ENCODE measurements around the gene WDR18.
A peak's percentile ranks its signal among the peaks of the same experiment; 100 is the strongest.

Gene WDR18

DNA sequence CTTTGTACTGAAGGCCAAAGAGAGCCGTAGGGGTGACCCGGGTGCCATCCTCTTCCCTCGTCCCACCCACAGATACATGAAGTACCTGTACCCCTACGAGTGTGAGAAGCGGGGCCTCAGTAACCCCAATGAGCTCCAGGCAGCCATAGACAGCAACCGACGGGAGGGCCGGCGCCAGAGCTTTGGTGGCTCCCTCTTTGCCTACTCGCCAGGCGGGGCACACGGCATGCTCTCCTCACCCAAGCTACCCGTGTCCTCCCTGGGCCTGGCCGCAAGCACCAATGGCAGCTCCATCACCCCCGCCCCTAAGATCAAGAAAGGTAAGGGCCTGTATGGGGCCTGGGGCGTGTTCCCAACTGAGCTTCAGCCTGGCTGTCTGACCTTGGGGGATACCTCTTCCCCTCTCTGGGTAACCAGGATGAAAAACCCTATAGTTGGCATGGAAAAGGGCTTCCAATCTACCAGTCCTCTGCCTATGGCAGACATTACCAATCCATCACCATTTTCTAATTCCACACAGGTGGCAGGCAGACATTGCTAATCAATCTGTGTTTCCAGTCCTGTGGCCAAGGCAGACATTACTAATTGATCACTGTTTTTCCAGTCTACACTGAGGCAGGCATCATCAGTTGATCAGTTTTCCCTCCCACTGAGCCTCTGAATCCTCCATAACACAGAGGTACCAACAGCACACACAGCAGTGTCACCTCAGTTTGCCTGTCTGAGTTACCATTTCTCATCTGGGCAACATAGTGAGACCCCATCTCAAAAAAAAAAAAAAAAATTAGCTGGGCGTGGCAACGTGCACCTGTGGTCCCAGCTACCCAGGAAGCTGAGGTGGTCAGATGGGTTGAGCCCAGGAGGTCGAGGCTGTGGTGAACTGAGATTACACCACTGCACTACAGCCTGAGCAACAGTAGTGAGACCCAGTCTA is 19.1 kb upstream of the WDR18 start:
- DNase-seq: peak in 1 of 2 experiments; percentile 61
- TF ChIP-seq POLR2A (IDR thresholded peaks at IDR 0.05; ENCODE audit: low read length): no peak
- no peak for TF ChIP-seq GATA1 (IDR thresholded peaks at IDR 0.05; ENCODE audit: low read depth, low read length)

DNA sequence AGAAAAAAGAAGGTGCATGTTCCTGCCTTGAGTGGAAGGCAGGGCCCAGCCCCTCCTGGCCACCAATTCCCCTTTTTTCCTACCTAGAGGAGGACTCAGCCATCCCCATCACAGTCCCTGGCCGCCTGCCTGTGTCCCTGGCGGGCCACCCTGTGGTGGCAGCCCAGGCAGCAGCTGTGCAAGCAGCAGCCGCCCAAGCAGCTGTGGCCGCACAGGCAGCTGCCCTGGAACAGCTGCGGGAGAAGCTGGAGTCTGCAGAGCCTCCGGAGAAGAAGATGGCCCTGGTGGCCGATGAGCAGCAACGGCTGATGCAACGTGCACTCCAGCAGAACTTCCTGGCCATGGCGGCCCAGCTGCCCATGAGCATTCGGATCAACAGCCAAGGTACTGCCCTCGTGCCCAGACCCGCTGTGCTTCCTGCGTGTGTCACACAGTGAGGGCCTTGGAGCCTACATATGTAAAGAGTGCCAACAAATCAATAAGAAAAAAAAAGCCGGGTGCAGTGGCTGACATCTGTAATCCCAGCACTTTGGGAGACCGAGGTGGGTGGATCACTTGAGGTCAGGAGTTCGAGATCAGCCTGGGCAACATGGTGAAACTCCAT is 17.6 kb upstream of the WDR18 start:
- peak in 1 of 2 experiments; percentile 32 for DNase-seq
- TF ChIP-seq POLR2A (IDR thresholded peaks at IDR 0.05; ENCODE audit: low read length): no peak
- no peak for TF ChIP-seq GATA1 (IDR thresholded peaks at IDR 0.05; ENCODE audit: low read depth, low read length)

DNA sequence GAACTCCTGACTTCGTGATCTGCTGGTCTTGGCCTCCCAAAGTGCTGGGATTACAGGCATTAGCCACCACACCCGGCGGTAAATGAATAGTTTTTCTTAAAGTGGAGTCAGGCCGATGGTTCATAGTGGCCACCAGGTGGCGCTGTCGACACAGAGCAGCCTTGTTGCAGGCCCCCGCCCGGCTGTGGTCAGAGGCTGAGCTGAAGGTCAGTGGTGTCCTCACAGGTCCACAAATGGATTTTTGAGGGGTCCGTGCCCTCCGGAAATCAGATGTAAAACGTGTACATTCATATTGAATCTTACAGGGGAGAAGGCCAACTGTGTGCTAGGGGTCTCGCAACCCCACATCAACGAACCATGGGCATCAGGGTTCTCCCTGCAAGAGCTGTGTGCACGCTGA is 13.4 kb upstream of the WDR18 start:
- DNase-seq: peak; percentile 68 to 72

DNA sequence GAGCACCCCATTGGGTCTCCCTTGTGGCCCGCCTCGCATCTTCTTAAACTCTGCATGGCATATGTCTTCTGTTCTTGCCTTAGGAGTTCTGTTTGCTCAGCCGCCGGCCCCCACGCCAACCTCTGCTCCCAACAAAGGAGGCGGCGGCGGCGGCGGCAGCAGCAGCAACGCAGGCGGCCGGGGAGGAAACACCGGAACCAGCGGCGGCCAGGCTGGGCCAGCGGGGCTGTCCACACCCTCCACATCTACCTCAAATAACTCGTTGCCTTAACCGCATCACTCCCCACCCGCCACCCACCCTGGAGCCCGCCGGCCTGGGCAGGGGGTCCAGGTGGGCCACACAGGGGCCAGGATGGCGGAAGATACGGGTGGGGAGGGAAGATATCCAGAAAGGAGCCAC is 12.3 kb upstream of the WDR18 start:
- no peak for TF ChIP-seq GATA1 (IDR thresholded peaks at IDR 0.05; ENCODE audit: low read depth, low read length)
- TF ChIP-seq POLR2A (IDR thresholded peaks at IDR 0.05; ENCODE audit: low read length): no peak
- no peak for DNase-seq

More for the DNA sequence above, 13.4 kb upstream of the WDR18 start:
- TF ChIP-seq POLR2A (IDR thresholded peaks at IDR 0.05; ENCODE audit: low read length): no peak
- no peak for TF ChIP-seq GATA1 (IDR thresholded peaks at IDR 0.05; ENCODE audit: low read depth, low read length)

DNA sequence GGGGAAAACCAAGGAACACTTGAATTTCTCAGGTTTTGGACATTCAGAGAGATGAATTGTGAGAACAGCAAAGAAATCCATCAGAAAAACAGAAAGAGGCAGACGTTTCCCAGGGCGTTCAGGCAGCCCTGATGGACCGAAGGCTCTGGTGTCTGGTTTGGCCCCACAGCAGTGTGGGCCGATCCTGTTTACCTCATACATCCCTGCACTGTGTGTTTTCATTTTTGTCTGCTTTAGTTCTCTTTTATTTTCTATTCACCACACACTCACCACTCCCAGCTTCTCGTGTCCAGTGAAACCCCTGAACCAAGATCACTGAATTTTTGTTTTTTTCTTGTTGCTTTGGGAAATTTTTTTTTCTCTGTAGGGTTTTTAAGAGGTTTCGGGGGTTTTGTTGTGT is 11.9 kb upstream of the WDR18 start:
- DNase-seq: no peak
- TF ChIP-seq POLR2A (IDR thresholded peaks at IDR 0.05; ENCODE audit: low read length) (no peak), GATA1 (IDR thresholded peaks at IDR 0.05; ENCODE audit: low read depth, low read length) (no peak)

DNA sequence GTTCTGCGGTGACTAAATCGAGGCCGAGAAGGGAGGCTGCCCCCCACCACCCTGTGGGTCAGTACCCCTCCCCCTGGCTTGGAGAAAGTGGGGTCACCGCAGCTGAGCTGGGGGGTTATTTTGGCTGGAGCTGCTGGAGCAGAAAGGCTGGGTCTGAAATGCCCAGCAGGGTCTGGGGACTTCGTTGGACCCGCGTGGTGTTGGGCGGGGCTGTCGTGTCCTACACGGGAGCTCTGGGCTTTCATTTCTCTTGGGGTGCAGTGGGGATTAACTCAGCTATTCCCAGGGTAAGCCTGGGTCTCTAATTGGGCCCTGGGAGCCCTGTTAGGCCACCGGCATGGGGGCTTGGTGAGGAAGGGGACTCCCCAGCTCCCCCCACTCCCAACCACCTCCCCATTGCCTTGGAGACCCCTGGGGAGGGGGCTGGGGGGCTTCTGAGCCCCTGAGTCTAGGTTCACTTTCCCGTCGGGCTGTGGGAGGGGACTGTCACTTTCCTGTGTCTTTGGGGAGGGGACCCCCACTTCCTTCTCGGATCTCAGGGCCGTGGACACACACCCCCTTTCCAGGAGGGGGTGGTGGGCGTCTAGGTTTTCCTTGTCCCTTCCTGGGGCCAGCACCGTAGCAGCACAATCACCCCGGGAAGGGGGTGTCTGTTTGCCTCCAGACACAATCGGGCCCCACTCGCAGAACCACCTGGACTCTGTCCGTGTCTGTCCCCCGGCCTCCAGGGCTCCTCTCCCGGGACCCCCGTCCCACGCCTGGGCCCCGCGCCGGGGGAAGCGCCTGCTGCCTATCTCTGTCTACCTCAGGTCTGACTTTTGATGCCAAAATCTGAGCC is 10.2 kb upstream of the WDR18 start:
- TF ChIP-seq GATA1 (IDR thresholded peaks at IDR 0.05; ENCODE audit: low read depth, low read length) (no peak), POLR2A (IDR thresholded peaks at IDR 0.05; ENCODE audit: low read length) (no peak)
- no peak for DNase-seq

DNA sequence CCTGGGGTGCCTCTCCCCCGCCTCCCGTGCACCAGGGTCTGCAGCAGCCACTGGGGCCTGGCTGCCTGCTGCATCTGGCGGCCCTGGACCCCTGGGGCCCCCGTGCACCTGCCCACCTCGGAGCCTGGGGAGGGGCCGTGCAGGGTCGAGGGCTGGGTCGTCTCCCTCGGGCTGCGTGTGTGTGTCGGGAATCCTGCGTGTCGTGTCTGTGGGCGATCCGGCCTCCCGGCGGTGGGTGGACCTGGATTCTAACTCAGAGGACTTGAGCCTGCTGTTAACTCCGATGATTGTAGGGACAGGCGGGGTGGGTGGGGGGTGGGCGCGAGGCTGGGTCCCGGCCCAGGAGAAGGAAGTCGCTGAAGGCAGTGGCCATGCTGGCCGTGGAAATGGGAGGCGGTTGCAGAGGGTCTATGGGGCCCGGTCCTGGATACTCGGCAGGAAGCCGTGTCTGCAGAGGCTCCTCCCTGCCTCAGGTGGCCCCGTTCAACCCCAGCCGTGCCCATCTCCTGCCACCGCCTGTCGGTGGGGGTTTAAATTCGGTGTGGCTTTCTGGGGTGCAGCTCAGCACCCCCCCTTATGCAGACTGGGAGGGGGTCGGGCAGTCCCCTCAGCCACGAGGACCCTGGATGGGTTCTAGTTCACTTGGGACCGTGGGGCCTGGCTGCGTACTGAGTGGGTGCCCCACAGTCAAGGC is 9.4 kb upstream of the WDR18 start:
- no peak for DNase-seq
- TF ChIP-seq POLR2A (IDR thresholded peaks at IDR 0.05; ENCODE audit: low read length) (no peak), GATA1 (IDR thresholded peaks at IDR 0.05; ENCODE audit: low read depth, low read length) (no peak)

DNA sequence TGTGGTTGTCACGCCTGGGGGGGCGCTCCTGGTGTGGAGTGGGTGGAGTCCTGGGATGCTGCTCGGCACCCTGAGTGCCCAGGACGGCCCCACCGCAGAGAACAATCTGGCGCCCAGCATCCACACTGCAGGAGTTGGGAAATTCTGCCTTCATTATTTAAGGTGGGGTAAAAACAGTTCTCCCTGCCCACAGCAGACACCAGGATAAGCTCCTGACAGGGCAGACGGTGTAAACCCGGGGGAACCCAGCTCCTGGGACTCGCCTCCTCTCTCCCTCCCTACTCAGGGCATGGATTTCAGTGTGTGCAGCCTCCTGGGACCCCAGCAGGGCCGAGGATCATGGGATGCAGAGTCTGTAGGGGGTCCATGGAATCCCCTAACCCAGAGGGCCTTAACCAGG is 7.7 kb upstream of the WDR18 start:
- no peak for DNase-seq
- no peak for TF ChIP-seq POLR2A (IDR thresholded peaks at IDR 0.05; ENCODE audit: low read length)
- no peak for TF ChIP-seq GATA1 (IDR thresholded peaks at IDR 0.05; ENCODE audit: low read depth, low read length)

DNA sequence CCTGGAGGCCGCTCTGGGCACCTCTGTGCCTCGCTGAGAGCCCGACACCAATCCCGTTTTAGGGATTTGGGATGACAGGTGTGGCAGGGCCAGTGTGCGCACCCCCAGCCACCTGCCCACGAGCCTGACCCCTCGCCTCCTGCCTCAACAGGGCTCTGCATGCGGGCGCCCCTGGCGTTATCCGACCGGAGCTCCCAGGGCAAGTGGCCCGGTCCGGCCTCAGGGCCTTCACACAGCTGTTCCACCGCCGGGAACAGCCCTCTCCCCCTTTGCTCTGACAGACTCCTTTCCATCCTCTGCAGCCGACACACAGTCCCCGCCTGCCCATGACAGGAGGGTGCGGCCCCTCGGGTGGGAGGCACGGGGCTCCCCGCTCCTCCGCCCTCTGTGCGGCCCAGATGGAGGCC is 7.1 kb upstream of the WDR18 start:
- TF ChIP-seq GATA1 (IDR thresholded peaks at IDR 0.05; ENCODE audit: low read depth, low read length) (no peak), POLR2A (IDR thresholded peaks at IDR 0.05; ENCODE audit: low read length) (no peak)
- DNase-seq: no peak

DNA sequence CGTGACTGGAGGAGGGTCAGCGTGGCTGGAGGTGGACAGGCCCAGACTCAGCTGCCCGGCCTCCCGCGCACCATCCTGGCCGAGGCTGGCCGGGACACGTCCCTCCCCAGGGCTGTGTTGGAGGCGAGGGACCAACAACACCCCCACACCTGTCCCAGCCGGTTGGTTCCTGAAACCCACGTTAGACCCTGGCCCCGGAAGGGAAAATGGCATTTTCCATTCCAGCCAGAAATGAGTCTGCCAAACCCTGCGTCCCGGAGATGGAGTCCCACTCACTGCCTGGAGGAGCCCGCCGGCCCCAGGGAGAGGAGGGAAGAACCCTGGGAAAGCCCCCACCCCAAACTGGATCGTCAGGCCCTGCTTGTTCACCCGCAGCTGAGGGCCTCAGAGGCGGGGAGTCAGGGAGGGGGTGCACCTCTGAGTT is 4.8 kb upstream of the WDR18 start:
- TF ChIP-seq GATA1 (IDR thresholded peaks at IDR 0.05; ENCODE audit: low read depth, low read length) (no peak), POLR2A (IDR thresholded peaks at IDR 0.05; ENCODE audit: low read length) (no peak)
- DNase-seq: no peak

DNA sequence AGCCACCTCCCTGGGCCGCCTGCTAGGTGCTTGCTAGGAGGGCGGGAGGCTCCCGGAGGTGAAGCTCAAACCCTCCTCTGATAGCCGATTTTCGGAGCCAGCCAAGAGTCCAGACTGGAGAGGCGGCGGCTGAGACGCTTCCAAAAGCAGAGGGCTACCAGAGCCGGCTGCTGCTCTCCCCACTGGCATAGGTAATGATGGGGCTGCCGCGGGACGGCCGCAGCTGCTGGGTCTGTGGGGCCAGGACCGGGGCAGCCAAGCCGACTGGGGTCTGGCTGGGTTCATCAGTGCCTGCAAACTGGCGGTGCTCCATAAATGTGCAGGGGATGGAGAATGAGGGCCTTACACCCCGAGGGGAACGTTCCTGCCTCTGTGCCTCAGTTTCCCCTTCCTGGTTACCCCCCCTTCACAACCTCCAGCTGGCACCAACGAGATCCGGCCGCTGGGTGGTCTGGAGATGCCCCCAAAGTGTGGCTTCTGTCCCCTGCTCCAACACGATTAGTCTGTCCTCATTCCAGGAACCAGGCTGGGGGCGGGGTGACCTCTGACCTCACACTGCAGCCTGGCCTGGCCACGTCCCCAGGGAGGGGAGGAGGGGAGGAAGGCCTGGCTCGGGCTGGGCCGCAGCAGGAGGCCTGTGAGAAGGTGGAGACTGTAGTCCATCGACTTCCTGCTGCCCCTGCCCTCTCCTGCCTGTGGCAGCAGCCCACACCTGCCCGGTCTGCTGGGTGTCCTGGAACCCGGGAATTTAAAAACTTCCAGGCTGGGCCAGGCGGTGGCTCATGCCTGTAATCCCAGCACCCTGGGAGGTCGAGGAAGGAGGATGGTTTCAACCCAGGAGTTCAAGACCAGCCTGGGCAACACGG is 3.8 kb upstream of the WDR18 start:
- DNase-seq: no peak
- TF ChIP-seq GATA1 (IDR thresholded peaks at IDR 0.05; ENCODE audit: low read depth, low read length): no peak
- TF ChIP-seq POLR2A (IDR thresholded peaks at IDR 0.05; ENCODE audit: low read length): no peak

DNA sequence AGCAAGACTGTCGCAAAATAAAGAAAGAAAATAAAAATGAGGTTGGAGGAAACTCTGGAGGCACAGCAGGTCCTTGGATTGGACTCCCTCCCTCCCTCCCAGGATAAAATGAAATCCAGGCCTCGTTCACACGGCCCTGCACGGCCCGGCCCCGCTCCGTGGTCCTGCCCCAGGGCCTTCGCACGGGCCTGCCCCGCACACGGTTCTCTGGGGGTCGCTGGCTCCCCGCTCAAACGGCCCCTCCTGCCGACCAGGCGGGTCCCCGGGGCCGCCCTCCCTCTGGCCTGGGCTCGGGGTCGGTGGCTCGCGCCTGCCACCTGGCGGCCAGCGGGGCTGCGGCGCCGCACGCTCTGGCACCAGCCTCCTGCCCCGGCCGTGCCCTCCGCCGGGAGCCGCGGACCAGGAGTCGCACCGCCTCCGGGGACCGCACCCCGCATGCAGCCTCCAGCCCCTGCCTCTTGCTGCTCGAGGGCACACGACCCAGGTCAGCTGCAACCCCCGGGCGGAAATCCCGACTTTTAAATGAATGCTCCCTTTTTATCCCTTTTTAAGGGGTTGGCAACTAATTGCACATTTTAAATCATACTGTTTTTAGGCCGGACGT is 1.5 kb upstream of the WDR18 start:
- peak; percentile 81 to 89 for DNase-seq
- no peak for TF ChIP-seq GATA1 (IDR thresholded peaks at IDR 0.05; ENCODE audit: low read depth, low read length)
- TF ChIP-seq POLR2A (IDR thresholded peaks at IDR 0.05; ENCODE audit: low read length): no peak
